Activated CD4-positive, alpha-beta T cell treated with anti-CD3 and anti-CD28 coated beads, Interleukin-2, Interleukin-6, amounts not matched to agents 100 ng/mL and 50 ng/mL, durations not matched to agents 16 hours and 8 hours (primary cell): Measurements from ENCODE around the gene RASA3.

Experiments used
- DNase-seq: peaks from one replicate; pipeline ENCODE4 v3.0.0-alpha.2; 2020

RASA3 gene

DNA sequence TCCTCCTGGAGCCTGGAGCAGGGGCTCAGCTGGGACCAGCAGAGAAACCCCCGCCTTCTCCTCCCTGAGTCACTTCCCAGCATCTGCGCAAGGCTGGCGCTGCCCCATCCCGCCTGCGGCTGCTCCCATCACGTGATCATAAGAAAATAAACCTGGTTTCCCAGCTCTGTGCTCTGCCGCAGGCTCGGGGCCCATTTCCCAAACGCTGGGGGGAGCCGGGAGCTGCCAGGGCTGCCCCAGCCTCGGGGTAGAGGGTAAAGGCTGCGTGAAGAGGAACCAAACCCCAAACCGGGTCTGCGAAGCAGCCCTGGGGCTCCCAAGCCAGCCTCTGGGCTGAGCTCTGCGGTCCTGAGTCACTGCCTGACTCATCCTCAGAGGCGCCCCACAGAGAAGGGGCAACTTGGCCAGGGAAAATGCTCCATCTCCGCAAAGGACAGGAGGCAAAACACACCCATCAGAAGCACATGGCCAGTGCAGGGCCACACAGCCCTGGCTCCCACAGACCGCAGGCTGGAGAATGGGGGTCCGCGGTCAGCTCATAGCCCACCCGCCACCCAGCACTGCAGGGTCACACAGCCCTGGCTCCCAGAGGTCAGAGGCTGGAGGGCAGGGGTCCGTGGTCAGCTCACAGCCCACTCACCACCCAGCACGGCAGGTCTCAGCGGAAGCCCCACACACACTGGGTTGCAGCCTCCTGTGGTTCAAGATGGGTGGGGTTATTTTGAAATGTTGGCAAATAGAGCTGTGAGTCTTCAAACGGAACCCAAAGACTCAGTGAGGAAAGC, 67.1 kb downstream of the RASA3 start:
- DNase-seq = peak; percentile 86

DNA sequence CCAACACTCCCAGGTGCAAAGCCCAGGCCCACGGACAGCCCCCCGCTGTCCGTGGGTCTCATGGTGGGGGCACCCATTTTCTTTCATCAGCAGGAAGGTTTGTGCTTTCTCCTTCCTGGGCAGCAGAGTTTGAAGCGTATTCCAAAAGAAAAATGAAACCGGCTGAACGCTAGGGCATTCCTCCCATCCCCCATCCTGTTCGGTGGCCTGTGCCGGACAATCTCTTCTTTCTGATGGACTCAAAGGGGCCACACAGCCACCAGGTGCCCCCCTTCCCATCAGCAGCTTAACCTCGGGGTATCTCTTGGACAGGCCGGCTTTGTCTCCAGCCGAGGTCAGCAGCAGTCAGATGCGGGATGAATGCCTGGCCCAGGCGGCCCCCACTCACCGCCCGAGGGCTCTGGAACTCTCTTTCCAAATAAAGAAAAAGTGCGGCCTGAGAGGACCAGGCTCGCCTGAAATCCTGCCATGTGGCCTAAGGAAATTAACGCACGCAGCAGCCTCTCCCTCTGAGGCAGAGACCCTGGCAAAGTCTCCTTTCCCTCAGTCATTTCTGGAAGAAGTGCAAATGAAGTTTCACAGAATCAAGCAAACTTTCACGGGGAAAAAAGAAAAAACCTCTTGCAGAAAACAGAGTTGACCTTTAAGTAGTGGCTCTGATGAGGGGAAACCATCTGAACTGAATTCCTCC, 67.8 kb downstream of the RASA3 start:
- DNase-seq = no peak

DNA sequence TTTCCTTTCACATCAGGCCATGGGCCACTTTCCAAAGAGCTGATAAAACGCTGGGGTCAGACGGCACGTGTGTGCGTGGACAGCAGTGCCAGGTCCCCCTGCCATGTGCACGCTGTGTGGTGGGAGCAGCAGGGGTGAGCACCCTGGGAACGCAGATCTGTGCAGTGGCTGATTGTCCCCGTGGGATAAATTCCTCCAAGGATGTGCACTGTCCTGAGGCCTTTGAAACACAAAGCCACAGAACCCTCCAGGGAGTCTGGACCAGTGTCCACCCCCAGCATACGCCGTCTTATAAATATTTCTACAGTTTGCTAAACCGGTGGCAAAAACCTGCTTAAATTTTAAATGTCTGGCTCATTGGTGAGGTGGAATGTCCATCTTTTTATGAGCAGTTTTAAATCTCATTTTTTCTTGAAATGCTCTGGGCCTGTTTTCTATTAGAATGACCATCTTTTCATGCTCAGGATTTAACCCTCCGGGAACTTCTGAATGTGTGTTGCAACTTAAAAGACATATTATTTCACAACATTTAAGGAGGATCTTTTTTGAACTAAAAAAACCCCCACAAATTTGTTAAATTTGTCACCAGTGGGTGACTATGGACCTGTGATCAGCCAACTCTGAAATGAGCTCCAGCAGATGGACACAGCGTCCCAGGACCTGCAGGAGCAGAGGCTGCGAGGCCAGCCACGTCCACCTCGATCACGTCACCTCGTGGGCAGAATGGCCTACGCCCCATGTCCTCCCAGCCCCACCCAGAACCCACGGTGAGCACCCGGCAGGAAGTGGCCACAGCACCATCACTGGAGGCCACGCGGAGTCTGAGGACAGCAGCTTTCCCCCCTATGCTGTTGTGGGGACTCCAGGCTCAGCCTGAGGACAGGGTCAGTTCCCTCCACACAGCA, 68.6 kb downstream of the RASA3 start:
- peak; percentile 34 for DNase-seq

DNA sequence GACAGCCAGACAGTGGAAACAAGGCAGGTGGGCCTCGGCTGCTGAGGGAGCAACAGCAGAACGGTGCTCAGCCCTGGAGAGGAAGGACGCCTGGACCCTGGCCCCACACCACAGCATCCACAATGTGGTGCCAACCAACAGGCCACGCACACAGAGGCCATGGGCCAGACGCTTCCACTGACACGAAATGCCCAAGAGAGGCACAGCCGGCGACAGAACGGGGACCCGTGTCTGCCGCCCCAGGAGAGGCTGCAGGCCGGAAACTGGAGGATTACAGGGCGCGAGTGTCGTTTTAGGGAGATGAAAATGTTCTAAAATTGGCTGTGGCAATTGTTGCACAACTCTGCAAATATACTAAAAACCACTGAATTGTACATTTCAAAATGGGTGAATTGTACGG, 69.7 kb downstream of the RASA3 start:
- no peak for DNase-seq

DNA sequence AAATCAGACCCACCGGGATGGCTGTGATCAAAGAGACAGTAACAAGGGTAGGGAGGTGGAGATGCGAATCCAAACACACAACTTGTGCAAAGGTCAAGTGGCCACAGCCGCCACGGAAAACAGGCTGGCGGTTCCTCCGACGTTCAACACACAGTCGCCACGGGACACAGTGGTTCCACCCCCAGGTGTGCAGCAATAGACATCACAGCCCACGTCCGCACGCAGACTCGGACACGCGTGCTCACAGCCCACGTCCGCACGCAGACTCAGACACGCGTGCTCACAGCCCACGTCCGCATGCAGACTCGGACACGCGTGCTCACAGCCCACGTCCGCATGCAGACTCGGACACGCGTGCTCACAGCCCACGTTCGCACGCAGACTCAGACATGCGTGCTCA, 70.1 kb downstream of the RASA3 start:
- no peak for DNase-seq

DNA sequence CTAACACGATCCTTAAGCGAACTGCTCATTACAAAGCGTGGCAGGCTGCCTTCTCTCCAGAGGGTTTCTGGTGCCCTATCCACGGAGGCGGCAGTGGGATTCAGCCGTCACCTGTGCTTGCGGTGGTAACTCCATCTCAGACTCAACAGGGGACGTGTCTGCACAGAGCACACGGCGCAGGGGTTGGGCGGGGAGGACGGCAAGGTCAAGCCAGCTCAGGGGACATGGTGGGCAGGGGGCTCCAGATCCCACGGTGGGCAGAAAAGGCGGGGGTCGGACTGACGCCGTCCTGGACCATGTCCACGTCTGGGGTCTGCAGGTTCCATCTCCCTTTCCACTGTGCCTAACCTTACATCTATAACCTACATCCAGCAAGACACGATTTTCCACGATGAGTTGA, 70.7 kb downstream of the RASA3 start:
- no peak for DNase-seq

DNA sequence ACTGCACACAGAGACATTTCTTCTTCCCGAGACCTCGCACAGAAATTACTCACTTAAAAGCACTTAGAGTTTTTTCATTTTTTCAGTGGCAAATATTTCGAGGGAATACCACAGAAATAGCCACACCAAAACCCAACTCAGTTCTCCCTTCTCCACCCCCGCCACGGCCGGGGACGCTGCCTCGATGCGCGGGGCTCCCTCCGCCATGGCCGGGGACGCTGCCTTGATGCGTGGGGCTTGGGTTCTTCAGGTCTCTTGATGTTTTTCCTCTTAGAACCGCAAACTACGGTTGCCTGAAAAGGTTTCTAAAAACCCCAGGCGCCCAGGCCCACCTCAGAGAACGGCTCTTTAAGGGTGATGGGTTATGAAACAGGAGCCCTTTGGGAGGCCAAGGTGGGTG, 71.4 kb downstream of the RASA3 start:
- no peak for DNase-seq

DNA sequence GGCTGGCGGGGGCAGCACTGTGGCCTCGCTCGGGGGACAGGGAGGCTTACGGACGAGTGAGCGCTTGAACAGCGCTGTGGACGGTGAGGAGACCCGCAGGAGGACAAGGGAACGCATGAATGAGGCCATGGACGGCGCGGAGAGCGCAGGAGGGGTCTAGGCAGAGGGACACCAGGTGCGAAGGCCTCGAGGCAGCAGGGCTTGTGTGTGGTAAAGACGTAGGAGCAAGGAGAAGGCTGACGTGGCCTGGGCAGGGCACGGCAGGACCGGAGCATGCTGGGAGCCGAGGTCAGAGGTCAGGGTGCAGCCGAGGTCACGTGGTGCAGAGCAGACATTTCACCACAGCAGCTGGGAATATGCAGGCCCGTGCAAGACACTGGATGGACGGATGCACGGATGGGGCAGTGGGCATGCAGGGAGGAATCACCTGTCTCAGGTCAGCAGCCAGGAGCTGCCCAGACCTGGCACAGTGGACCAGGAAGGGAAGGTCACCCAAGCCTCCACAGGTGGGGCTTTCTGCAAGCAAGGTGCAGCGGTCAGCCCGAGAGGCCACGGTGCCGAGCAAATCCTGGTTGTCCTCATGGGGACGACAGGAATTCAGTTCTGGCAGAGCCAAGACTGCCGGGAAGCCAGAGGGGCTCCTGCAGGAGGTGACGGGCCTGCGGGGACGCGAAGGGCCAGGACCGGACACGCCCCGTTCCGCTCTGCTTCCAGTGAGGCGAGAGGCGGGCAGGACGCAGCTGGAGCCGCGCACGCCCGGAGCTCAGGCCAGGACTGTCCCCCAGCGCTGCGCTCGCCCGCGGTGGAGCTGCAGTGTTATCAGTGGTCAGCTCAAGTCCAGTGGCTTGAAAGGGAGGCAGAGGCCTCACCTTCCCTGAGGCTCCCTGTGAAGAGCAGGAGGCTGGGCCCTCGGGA, 72.2 kb downstream of the RASA3 start:
- DNase-seq = no peak

DNA sequence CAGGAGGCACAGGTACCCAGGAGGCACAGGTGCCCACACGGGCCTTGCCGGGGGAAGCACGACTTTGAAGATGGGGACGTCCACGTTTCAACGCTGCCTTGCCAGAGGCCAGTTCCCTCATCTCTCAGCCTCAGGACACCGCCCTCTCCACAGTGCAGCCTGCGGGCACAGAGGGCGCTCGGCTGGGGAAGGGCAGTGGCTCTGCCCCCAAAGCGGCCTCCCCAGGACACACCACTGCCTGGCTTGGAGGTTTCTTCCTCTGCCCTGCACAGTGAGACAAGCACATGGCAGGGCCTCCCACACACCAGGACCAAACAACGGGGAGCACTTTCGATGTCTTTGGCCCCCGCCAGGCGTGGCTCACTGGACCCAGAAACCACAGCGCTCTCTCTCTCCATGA, 73.0 kb downstream of the RASA3 start:
- DNase-seq = no peak

DNA sequence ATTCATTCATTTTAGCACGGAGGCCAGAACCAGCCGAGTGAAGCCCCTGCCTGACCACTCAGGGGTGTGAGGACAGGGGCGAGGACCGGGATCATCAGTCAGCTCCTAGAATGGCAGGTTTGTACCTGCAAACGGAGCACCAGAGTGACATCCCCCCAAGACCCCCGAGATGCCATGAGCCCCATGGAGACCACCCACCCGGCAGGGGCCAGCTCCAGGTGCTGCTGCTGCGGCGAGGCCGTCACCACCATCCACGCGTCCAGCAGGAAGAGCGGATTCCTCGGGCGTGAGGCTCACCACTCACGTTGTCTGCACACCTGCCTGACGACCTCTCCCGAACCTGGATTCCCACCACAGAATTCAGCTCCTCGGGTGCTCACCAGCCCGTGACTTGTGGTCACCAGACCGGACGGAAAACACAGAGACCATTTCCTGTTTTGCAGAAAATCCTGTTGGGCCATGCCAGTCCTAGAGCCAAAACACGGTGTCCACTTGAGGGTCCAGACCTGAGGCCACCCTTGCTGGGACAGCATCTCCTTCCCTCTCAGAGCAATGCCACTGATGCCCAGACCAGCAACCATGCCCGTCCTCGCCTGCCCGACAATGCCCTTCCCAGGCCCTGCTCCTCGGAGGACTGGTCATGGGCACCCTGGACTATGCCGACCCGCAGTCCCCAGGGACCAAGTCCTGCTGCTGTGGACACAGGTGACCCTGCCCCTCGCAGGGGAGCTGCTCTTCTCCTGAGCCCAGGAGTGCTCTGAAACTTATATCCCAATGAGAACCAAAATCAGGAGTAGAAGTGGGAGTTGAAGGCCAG, 74.2 kb downstream of the RASA3 start:
- no peak for DNase-seq

DNA sequence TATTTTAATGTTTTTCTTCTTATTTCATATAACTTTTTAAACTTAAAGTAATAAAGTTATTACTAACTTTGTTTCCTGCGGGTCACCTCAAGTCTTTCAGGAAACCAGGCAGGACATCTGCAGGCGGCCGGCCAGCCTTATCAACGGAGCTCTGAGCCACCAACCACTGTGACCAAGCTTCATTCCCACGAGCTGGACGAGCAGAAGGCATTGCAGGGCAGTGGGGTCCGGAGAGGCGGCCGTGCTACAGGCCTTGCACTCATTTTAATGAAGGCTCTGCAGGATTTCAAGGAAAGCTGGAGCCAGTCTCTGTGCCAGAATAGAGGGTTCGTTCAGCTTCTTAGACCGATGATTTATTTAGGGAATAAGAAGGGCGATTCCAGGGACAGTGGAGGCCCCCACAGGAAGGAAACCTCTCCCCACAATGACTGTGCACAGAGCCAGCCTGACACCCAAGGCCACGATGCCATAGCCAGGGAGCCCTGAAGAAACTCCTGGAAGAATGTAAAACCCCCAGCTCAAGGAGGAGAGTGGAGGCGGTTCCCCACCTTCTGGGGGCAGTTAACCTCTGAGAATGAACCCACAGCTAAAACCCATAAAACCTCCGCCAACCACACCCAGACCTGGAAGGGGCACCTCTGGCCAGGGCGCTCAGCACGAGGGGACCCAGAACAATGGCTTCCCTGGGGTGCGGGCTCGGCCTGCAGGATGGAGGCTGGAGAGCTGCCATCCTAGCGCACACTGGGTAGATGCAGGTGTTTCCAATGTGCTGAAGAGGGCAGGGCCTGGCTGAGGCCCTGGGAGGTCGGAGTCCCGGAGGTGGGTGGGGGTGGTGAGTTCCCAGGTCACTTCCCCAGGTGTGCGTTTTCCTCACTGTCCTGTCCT, 75.0 kb downstream of the RASA3 start:
- no peak for DNase-seq

DNA sequence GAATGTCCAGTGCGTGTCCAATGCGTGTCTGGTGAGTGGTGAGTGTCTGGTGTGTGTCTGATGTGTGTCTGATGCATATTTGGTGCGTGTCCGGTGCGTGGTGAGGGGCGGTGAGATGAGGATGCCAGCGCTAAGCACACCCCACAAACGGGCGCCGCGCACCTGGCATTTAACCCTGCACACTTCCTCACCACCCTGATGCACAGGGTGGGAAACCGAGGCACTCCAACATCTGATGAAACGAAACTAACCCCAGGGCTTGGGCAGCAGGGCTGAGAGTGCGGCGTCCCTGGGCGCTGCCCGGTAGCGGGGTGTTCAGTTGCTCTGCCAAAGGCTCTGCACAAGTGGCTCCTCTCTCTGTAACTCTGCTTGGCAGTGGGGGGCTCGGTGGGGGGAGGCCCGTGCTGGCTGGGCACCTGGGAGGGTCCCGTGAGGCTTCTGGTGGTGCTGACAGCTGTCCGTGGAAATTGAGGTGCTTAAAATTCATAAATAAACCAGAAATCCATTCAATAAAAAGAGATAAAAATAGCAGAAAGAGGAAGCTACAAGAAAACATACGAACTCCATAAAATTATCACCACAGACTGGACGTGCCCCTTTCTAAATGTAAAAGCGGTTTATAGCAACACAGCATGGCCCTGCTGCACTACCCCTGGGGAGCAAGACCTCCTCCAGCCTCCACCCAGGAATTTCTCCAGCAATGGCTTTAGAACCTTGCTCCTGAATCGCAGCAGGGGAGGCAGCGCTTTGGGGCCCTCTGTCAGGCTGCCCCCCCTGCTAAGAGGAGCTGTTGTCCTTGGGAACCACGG, 76.0 kb downstream of the RASA3 start:
- no peak for DNase-seq

DNA sequence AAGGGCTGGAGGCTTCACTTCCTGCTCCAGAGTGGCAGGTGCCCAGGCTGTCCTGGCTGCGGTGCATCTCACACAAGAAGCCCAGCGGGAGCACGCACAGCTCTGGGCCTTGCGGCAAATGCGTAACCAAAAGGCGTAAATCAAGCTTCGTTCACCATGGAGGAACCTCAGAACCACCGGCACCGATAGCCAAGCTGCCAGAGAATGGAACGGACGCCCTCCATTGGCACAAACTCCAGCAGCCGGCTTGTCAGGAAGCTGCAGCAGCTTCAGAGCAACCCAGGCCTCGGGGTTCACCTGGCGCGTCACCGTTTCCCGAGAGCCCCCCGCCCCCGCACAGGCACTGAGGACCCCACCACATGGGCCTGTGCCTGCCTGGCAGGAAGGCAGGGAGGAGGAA, 76.7 kb downstream of the RASA3 start:
- no peak for DNase-seq

DNA sequence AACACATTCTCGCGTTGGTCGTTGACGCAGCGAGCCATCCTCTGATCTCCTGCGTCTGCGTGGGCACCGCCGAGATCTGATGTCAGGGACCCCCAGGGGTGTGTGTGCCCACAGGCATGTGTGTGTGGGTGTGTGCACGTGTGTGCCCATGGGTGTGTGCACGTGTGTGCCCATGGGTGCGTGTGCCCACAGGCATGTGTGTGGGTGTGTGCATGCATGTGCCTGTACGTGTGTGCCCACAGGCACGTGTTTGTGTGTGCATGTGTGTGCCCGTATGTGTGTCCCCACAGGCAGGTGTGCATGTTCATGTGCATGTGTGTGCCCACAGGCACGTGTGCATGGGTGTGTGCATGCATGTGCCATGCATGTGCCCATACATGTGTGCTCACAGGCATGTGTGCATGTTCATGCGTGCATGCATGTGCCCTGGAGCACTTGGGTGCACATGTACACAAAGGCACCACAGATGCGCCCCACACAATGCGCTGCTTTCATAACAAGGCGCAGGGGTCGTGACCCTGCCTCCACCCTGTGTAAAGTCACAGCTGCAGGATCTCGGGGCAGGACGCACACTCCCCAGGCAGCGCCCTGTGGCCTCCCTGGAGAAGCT, 77.5 kb downstream of the RASA3 start:
- no peak for DNase-seq

DNA sequence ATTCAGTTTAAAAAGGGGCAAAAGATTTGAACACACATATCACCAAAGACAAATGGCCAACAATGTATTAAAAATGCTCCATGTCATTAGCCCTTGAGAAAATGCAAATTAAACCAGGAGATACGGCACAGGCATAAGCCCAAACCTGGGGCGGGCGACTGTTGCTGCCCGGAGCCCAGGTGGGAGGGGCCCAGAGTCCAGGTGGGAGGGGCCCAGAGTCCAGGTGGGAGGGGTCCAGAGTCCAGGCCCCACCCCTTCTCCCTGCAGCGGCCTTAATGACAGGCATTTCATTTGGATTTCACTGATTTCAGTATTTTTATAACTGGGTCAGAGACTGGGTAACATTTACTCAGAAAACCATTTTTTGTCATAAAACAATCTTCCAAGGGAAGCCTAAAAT, 78.2 kb downstream of the RASA3 start:
- DNase-seq = no peak

DNA sequence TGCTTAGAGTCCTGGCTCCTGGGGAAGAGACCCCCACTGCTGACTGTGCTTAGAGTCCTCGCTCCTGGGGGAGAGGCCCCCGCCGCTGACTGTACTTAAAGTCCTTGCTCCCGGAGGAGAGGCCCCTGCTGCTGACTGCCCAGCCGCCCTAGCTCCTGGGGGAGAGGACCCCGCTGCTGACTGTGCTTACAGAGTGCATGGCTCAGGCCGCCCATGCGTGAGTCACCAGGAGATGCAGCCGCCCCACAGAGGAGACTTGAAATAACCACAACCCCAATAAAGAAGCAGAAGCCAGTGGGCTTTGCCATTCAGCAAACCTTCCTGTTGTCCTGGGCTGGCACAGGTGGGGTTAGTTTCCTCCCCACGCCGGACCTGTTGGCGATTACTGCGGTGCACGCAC, 79.4 kb downstream of the RASA3 start:
- no peak for DNase-seq

DNA sequence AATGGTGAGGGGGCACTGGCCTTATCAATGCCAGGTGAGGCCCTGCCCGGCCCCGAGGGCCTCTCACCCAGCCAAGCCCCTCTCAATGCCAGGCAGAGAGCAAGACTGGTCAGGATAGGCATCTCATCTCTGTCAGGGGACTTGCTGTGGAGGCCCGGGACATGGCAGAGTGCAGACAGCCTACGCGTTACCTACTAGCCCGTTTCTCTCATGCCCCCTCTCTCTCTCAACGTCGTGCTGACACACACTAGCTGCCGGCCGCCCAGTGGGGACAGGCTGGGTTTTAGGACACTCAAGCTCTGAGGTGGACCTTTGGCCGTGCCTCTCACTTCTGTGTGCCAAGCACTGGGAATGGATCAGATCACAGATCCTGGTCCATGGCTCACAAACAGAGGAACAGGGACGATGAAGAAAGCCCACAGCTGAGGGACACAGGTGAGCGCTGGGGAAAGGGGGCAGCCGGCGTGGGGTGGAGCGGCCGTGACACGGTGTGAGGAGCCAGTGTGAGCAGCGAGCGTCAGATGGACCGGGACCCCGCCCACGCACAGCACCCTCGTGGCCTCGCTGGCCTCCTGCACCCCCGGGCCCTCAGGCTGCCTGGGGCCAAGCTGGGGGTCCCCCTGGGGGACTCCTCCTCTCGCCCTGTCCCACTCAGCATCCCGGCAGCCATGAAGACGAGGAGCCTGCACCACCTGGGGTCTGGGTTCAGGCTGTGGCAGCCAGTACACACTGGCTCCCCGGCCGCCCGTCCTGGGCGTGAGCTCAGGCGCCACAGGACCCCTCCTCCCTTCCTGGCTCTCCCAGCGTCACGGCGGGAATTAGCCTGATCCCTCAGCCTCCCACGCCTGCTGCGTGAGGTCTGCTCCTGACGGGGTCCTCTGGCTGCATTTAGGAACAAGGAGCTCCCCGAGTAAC, 81.6 kb downstream of the RASA3 start:
- DNase-seq = no peak

DNA sequence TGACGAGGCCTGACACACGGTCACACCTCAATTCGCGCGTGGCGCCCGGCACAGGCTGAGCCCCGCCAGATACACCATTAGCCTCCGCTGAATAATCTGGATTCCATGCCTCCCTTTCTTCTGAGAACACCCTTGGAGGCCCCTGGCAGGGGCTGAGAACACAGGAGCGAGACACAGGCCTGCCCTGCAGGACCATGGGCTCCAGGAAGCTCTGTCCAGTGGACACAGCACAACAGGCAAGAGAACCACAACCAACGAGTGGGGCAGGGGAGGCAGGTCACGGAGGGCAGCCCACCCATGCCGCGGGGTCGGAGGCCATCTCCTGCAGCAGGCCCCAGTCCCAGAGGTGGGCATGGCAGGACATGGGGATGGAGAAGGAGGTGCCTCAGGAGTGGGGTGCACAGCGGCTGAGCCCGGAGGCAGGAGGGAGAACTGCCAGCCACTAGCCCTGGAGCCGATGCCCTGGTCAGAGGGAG, 82.8 kb downstream of the RASA3 start:
- DNase-seq = no peak
